Loucy (cell line): Measurements from ENCODE around the gene CISTR.

Source experiments
- CTCF ChIP-seq: fragments of 200-600 bp; sonication (generic); conservative IDR thresholded peaks from 2 replicates; pipeline ENCODE4 v1.5.1; 2014; ENCODE audit warnings: mild to moderate bottlenecking, antibody characterized with exemption, low read length
- EZH2phosphoT487 ChIP-seq: fragments of 200-600 bp; IDR thresholded peaks from 2 replicates; pipeline ENCODE4 v1.6.1; 2018; ENCODE audit warnings: antibody characterized with exemption, mild to moderate bottlenecking, moderate library complexity, borderline replicate concordance

- no peak for TF ChIP-seq CTCF
- no peak for TF ChIP-seq EZH2phosphoT487
Observed at GRCh38 chr12:53720946-53721345, 30.8 kb downstream of the CISTR start.
